ENCODE results near the gene SOD2. TPM values are rescaled to one million over a fixed set of nuclear protein-coding genes. Genes with fewer than 3 reads are reported as not detected.
"Not testable (repeated sequence)": the region's sequence is repeated elsewhere in the genome, so short reads cannot be mapped to it uniquely, and the experiment has no call there.

The SOD2 gene
- total RNA-seq, 1 donor from 2014 or later = 73.1 TPM

- no peaks in the 10 kb centered on the region for H3K9me3 Mint-ChIP-seq (ENCODE audit: unreplicated experiment)
- DNase-seq (ENCODE audit: extremely low spot score, unreplicated experiment) = no peak
- H3K4me1 Mint-ChIP-seq (ENCODE audit: unreplicated experiment) = peaks cover 6% of the 10 kb centered on the region
- H3K4me3 Mint-ChIP-seq (ENCODE audit: unreplicated experiment) = no peak overlapping the region
- no peak for TF ChIP-seq CTCF (IDR thresholded peaks at IDR 0.05)
- H3K27me3 Mint-ChIP-seq (ENCODE audit: unreplicated experiment) = no peaks in the 10 kb centered on the region
- peaks cover 5% of the 10 kb centered on the region for H3K36me3 Mint-ChIP-seq (ENCODE audit: unreplicated experiment)
- H3K27ac Mint-ChIP-seq (ENCODE audit: unreplicated experiment) = no peak overlapping the region
Measured at GRCh38 chr6:159716247-159717096, 23.4 kb upstream of the SOD2 start.

- no peaks in the 10 kb centered on the region for H3K9me3 Mint-ChIP-seq (ENCODE audit: unreplicated experiment)
- no peak overlapping the region for H3K27ac Mint-ChIP-seq (ENCODE audit: unreplicated experiment)
- no peak for DNase-seq (ENCODE audit: extremely low spot score, unreplicated experiment)
- no peaks in the 10 kb centered on the region for H3K27me3 Mint-ChIP-seq (ENCODE audit: unreplicated experiment)
- H3K4me3 Mint-ChIP-seq (ENCODE audit: unreplicated experiment) = no peak overlapping the region
- peaks cover 5% of the 10 kb centered on the region for H3K36me3 Mint-ChIP-seq (ENCODE audit: unreplicated experiment)
- TF ChIP-seq CTCF (IDR thresholded peaks at IDR 0.05) = no peak
- peaks cover 6% of the 10 kb centered on the region for H3K4me1 Mint-ChIP-seq (ENCODE audit: unreplicated experiment)
Measured at GRCh38 chr6:159715605-159716004, 22.6 kb upstream of the SOD2 start.

GRCh38 chr6:159715166-159715565 lies 22.1 kb upstream of the SOD2 start:
- H3K27ac Mint-ChIP-seq (ENCODE audit: unreplicated experiment) = no peak overlapping the region
- no peak for DNase-seq (ENCODE audit: extremely low spot score, unreplicated experiment)
- H3K9me3 Mint-ChIP-seq (ENCODE audit: unreplicated experiment) = no peaks in the 10 kb centered on the region
- H3K36me3 Mint-ChIP-seq (ENCODE audit: unreplicated experiment) = peaks cover 5% of the 10 kb centered on the region
- no peak for TF ChIP-seq CTCF (IDR thresholded peaks at IDR 0.05)
- no peaks in the 10 kb centered on the region for H3K27me3 Mint-ChIP-seq (ENCODE audit: unreplicated experiment)
- no peak overlapping the region for H3K4me3 Mint-ChIP-seq (ENCODE audit: unreplicated experiment)
- H3K4me1 Mint-ChIP-seq (ENCODE audit: unreplicated experiment) = peaks cover 6% of the 10 kb centered on the region

- Mint-ChIP-seq H3K36me3 (ENCODE audit: unreplicated experiment) (peaks cover 5% of the 10 kb centered on the region), H3K27me3 (ENCODE audit: unreplicated experiment) (no peaks in the 10 kb centered on the region), H3K9me3 (ENCODE audit: unreplicated experiment) (no peaks in the 10 kb centered on the region), H3K27ac (ENCODE audit: unreplicated experiment) (no peak overlapping the region), H3K4me3 (ENCODE audit: unreplicated experiment) (no peak overlapping the region), H3K4me1 (ENCODE audit: unreplicated experiment) (peaks cover 6% of the 10 kb centered on the region)
- DNase-seq (ENCODE audit: extremely low spot score, unreplicated experiment) = no peak
- no peak for TF ChIP-seq CTCF (IDR thresholded peaks at IDR 0.05)
Measured at GRCh38 chr6:159714404-159714803, 21.4 kb upstream of the SOD2 start.

- TF ChIP-seq CTCF (IDR thresholded peaks at IDR 0.05) = no peak
- Mint-ChIP-seq H3K9me3 (ENCODE audit: unreplicated experiment) (no peaks in the 10 kb centered on the region), H3K27ac (ENCODE audit: unreplicated experiment) (no peak overlapping the region), H3K4me1 (ENCODE audit: unreplicated experiment) (peaks cover 6% of the 10 kb centered on the region), H3K4me3 (ENCODE audit: unreplicated experiment) (no peak overlapping the region), H3K27me3 (ENCODE audit: unreplicated experiment) (no peaks in the 10 kb centered on the region), H3K36me3 (ENCODE audit: unreplicated experiment) (peaks cover 8% of the 10 kb centered on the region)
- no peak for DNase-seq (ENCODE audit: extremely low spot score, unreplicated experiment)
Measured at GRCh38 chr6:159713984-159714383, 20.9 kb upstream of the SOD2 start.

- not testable (repeated sequence) for H3K9me3 Mint-ChIP-seq (ENCODE audit: unreplicated experiment); DNase-seq (ENCODE audit: extremely low spot score, unreplicated experiment); H3K27me3 Mint-ChIP-seq (ENCODE audit: unreplicated experiment); H3K4me3 Mint-ChIP-seq (ENCODE audit: unreplicated experiment); H3K36me3 Mint-ChIP-seq (ENCODE audit: unreplicated experiment); H3K4me1 Mint-ChIP-seq (ENCODE audit: unreplicated experiment); H3K27ac Mint-ChIP-seq (ENCODE audit: unreplicated experiment)
Measured at GRCh38 chr6:159712389-159712788, 19.3 kb upstream of the SOD2 start.

- not testable (repeated sequence) for H3K27ac Mint-ChIP-seq (ENCODE audit: unreplicated experiment); H3K9me3 Mint-ChIP-seq (ENCODE audit: unreplicated experiment); H3K4me1 Mint-ChIP-seq (ENCODE audit: unreplicated experiment); H3K27me3 Mint-ChIP-seq (ENCODE audit: unreplicated experiment); H3K4me3 Mint-ChIP-seq (ENCODE audit: unreplicated experiment); DNase-seq (ENCODE audit: extremely low spot score, unreplicated experiment)
- H3K36me3 Mint-ChIP-seq (ENCODE audit: unreplicated experiment) = peaks cover 12% of the 10 kb centered on the region
Measured at GRCh38 chr6:159710603-159711002, 17.6 kb upstream of the SOD2 start.

Data from osteocyte (in vitro differentiated cells).